ENCODE measurements around the gene C6orf15. TPM values are rescaled to one million over a fixed set of nuclear protein-coding genes. Genes with fewer than 3 reads are reported as not detected.

Gene C6orf15
- total RNA-seq, 1 experiment from 2014 or later, result not detected

DNA sequence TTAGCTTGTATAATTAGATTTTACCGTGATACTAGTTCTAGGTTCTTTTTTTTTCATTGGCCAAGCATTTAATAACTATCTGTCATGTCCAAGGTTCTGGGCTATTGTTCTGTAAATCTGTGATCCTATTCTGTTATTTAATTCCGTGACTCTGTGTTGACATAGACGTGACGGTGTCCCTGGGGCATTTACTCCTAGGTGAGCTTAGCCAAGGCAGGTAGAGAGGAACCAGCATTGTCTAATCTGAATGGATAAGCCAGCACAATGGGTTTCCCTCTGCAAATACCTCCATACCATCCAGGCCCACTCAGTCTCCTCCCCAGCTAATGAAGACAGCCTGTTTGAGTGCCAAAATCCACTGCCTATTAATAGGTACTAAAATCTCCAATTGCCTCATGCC, 16.8 kb upstream of the C6orf15 start:
- TF ChIP-seq POLR2A (IDR thresholded peaks at IDR 0.05; ENCODE audit: borderline replicate concordance, extremely low read depth, insufficient read depth, insufficient read length) (no peak), TCF7L2 (IDR thresholded peaks at IDR 0.05; ENCODE audit: borderline replicate concordance, extremely low read depth, insufficient read depth, insufficient read length) (no peak), CBX3 (IDR thresholded peaks at IDR 0.05; ENCODE audit: low read depth) (no peak), FOSL1 (IDR thresholded peaks at IDR 0.05; ENCODE audit: low read depth) (no peak), RAD21 (IDR thresholded peaks at IDR 0.05; ENCODE audit: low read depth) (no peak), SRF (IDR thresholded peaks at IDR 0.05; ENCODE audit: low read depth) (no peak)
- TF ChIP-seq, protein P1, sequence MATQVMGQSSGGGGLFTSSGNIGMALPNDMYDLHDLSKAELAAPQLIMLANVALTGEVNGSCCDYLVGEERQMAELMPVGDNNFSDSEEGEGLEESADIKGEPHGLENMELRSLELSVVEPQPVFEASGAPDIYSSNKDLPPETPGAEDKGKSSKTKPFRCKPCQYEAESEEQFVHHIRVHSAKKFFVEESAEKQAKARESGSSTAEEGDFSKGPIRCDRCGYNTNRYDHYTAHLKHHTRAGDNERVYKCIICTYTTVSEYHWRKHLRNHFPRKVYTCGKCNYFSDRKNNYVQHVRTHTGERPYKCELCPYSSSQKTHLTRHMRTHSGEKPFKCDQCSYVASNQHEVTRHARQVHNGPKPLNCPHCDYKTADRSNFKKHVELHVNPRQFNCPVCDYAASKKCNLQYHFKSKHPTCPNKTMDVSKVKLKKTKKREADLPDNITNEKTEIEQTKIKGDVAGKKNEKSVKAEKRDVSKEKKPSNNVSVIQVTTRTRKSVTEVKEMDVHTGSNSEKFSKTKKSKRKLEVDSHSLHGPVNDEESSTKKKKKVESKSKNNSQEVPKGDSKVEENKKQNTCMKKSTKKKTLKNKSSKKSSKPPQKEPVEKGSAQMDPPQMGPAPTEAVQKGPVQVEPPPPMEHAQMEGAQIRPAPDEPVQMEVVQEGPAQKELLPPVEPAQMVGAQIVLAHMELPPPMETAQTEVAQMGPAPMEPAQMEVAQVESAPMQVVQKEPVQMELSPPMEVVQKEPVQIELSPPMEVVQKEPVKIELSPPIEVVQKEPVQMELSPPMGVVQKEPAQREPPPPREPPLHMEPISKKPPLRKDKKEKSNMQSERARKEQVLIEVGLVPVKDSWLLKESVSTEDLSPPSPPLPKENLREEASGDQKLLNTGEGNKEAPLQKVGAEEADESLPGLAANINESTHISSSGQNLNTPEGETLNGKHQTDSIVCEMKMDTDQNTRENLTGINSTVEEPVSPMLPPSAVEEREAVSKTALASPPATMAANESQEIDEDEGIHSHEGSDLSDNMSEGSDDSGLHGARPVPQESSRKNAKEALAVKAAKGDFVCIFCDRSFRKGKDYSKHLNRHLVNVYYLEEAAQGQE (IDR thresholded peaks at IDR 0.05; ENCODE audit: low read depth), result no peak
- TF ChIP-seq, protein P2, sequence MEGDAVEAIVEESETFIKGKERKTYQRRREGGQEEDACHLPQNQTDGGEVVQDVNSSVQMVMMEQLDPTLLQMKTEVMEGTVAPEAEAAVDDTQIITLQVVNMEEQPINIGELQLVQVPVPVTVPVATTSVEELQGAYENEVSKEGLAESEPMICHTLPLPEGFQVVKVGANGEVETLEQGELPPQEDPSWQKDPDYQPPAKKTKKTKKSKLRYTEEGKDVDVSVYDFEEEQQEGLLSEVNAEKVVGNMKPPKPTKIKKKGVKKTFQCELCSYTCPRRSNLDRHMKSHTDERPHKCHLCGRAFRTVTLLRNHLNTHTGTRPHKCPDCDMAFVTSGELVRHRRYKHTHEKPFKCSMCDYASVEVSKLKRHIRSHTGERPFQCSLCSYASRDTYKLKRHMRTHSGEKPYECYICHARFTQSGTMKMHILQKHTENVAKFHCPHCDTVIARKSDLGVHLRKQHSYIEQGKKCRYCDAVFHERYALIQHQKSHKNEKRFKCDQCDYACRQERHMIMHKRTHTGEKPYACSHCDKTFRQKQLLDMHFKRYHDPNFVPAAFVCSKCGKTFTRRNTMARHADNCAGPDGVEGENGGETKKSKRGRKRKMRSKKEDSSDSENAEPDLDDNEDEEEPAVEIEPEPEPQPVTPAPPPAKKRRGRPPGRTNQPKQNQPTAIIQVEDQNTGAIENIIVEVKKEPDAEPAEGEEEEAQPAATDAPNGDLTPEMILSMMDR (IDR thresholded peaks at IDR 0.05 in 2 of 3, conservative IDR thresholded peaks at IDR 0.05 in 1 of 3; ENCODE audit: borderline replicate concordance in 1 of 3, insufficient read depth in 1 of 3, low read depth in 2 of 3, low read length in 2 of 3), result no peak
- TF ChIP-seq, protein P3, sequence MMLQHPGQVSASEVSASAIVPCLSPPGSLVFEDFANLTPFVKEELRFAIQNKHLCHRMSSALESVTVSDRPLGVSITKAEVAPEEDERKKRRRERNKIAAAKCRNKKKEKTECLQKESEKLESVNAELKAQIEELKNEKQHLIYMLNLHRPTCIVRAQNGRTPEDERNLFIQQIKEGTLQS (IDR thresholded peaks at IDR 0.05), result no peak
- no peak for ATAC-seq
- Histone ChIP-seq H4K20me1 (ENCODE audit: insufficient read depth) (no peaks in the 10 kb centered on the region), H2AFZ (ENCODE audit: low read depth, low read length, poor library complexity, severe bottlenecking) (no peak overlapping the region), H3K9me3 (ENCODE audit: control insufficient read depth in 1 of 2, insufficient read depth in 1 of 2, low read depth in 1 of 2, low read length in 2 of 2) (no peaks in the 10 kb centered on the region), H3K9ac (ENCODE audit: low read length) (no peak overlapping the region), H3K27ac (ENCODE audit: low read depth, low read length) (no peak overlapping the region), H3K27me3 (ENCODE audit: insufficient read depth, low read length) (no peaks in the 10 kb centered on the region), H3K9me2 (ENCODE audit: insufficient read depth) (no peaks in the 10 kb centered on the region), H3K79me2 (ENCODE audit: insufficient read depth, low read length) (no peaks in the 10 kb centered on the region), H3K36me3 (ENCODE audit: control insufficient read depth in 1 of 2, insufficient read depth in 2 of 2, low read length in 2 of 2) (no peaks in the 10 kb centered on the region), H3K4me1 (ENCODE audit: control insufficient read depth in 1 of 2, insufficient read depth in 2 of 2, low read length in 2 of 2) (peaks cover 18 to 31% of the 10 kb centered on the region in 2 experiments), H3K4me3 (replicated peaks in 1 of 2; ENCODE audit: low read depth in 1 of 2, low read length in 2 of 2) (no peak overlapping the region), H3K4me2 (ENCODE audit: low read length) (no peak overlapping the region)
- intact Hi-C loops (cut with micrococcal nuclease), result no loop called here
- ChIA-PET RAD21 (ENCODE audit: low non-redundant PET in 1 of 2, low total read pairs in 2 of 2, uncharacterized antibody in 2 of 2, unreplicated experiment in 2 of 2) (no interaction called here), CTCF (interaction anchor here (0.7 to 2.6 kb wide), 4 partner anchors 11 to 64 kb away, joined by 3 to 12 read pairs (median 6); partner anchors contain the start of gene PSORS1C1), POLR2A (no interaction called here)
- no peak for DNase-seq (ENCODE audit: low read depth, low spot score)
- no TSS peak for BruUV-seq (replicated peaks)
